Activated effector memory CD4-positive, alpha-beta T cell treated with anti-CD3 and anti-CD28 coated beads, Interleukin-2, amount 50 U/mL, for 16 hours (primary cell): Measurements from ENCODE around the gene TMEM106C.

Source experiments
- DNase-seq: peaks from one replicate; pipeline ENCODE4 v3.0.0-alpha.2; 2020

The TMEM106C gene

DNA sequence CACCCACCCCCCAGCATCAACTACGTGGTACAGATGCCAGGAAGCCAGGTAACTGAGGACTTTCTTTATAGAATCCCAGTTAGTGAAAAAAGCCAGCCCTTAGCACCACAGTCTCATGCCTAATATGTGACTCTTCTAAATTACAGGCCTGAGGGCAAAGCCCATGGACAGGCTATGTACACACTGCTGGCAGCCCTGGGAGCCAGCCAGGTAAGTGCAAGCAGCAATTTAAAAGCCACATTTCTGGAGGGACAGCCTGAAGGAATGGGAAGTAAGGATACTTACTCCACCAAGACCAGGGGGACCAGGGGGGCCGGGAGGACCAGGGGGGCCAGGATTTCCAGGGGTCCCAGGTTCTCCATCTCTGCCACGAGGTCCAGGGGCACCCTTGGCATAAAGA, 33.9 kb downstream of the TMEM106C start:
- no peak for DNase-seq

DNA sequence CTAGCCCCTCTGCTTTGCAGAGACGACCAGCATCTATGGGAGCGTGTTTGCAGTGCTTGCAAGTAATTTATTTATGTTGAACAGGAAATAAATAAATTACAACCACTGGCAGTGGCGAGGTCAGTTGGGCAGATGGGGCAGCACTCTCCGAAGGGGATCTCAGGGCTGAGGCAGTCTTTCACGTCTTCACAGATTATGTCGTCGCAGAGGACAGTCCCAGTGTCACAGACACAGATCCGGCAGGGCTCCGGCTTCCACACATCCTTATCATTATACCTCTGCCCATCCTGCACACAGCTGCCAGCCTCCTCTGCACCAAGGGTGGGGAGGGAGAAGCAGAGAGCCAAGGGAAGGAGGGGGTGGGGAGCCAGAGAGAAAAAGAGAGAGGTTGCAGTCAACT, 36.4 kb downstream of the TMEM106C start:
- DNase-seq: no peak

DNA sequence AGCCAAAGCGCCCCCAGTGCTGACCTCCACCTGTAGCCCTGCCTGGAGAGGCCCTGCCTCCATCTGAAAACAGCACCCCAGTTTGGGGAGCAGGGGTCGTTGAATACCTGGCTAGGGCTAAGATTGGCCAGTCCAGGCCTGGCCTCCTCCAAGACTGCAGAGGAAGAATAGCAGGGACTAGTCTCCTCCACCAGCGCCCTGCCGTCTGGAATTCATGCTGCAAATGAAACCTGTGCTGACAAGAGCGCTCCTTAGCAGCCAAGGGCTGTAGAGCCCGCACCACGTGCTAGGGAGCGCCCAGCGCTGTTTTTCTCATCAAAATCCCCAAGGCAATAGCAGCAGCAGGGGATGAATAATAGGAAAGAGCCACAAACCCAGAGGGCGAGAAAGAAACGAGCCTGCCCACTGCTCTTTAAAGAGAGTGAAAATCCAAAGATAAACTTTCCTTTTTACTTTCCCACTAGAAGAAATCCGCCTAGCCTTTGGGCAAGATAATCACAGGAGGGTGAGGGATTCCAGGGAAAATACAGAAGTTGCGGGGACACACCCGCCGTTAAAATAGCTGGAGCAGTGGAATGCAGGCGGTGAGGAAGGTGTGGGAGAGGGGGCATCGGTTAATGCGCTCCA, 37.6 kb downstream of the TMEM106C start:
- no peak for DNase-seq

DNA sequence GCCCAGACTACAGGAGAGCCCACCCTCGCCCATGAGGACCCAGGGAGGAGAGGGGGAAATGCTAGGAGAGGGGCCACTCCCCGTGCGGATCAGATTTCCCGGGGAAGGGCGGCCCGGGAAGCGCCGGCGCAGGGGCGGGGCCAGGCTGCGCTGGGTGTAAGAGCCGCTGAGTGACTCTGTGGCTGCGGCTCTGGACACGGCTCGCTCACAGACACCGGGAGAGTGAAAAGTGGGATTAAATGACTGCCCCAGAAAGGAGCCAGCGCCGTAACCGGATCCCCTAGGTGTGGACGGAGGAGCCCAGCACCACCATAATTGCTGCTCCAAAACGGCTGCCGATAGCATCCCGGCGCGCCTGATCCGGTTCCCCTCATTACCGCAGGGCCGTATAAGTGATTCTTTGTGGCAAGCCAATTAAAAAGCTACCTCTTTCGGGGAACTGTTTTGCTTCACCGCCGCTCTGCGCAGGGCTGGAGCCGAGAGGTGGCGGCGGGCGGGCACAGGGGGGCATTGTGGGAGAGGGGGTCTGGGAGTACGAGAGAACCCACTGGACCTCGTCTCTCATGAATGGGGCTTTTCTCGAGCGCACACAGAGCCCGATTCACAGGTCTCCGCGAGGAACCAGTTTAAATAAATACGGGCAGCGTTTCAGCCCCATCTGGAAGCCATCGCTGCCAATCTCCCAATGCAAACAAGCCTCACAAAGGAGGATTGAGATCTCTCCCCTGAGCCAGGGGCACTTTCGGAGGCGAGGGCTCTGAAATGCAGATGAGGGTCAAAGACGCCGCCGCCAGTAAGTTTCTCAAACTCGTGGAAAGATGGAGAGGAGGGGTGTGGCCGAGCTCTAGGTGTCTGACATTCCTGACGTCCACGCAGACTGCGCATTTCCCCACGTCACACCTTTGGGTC, 38.4 kb downstream of the TMEM106C start:
- no peak for DNase-seq

DNA sequence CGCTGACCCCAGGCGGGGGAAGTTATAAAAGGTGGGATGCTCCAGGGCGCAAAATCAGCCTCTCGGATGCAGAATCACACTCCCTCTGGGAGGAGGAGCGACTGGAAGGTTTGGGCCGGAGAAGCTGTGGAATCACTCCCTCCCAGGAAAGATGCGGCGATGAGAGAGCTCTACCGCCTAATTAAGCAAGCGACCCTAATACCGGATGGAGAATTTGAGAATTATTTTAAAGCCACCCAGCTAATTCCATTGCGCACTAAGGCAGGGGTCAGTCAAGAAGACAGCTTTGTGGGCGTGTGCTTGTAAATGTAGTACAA, 39.0 kb downstream of the TMEM106C start:
- DNase-seq: no peak

DNA sequence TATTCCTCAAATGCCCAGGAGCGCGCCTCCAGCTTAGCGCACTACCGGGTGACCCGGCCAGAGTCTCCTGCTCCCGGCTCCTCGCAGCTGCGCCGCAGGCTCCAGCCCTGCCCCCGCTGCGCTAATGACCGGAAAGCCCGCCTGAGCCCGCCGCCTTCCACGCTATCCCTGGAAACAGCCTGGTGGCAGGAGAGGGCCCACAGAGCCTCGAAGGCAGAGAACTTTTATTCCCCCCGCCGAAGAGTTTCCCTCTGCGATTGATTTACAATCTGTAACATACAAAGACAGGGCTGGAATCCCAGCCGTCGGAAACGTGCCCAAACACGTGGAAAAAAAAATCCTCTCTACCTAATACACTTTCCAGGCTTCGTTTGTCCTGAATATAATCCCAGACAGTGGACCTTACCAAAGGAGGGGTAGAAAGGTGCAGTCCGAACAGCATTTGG, 39.4 kb downstream of the TMEM106C start:
- DNase-seq: no peak

DNA sequence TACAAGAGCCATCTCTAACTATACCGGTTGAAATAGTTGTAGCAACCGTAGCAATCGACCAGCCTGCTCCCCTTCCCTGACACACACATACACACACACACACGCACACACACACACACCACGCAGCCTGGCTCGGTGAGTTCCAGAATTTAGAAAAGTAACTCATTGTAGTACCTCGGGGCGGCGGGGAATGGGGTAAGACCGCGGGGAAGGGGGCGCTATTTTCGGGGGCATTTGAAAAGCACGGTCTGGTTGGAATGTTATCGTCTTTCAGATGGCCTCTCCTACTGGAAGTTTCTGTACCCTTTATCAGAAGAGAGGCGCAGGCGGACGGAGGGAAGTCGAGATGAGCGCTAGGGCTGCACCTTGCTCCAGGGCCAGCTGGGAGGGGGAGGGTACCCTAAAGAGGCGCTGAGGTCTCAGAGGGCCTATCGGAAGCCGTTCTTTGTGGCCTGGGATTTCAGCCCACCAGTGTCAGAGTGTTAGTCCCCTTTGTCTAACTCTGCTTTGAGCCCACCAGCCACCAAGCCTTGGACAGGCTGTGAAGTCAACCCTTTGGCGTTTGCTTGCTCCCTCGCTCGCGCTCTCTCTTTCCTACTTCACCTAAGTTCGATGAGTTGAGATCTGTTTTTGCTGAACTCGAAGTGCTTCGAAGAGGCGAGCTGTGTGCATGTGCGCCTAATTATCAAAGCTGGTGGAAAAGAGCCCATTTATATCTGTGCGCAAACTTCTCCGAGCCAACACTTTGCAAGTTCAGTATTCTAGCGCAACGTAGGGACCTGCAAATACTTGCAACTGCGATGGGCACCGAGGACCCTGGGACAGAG, 40.0 kb downstream of the TMEM106C start:
- no peak for DNase-seq

DNA sequence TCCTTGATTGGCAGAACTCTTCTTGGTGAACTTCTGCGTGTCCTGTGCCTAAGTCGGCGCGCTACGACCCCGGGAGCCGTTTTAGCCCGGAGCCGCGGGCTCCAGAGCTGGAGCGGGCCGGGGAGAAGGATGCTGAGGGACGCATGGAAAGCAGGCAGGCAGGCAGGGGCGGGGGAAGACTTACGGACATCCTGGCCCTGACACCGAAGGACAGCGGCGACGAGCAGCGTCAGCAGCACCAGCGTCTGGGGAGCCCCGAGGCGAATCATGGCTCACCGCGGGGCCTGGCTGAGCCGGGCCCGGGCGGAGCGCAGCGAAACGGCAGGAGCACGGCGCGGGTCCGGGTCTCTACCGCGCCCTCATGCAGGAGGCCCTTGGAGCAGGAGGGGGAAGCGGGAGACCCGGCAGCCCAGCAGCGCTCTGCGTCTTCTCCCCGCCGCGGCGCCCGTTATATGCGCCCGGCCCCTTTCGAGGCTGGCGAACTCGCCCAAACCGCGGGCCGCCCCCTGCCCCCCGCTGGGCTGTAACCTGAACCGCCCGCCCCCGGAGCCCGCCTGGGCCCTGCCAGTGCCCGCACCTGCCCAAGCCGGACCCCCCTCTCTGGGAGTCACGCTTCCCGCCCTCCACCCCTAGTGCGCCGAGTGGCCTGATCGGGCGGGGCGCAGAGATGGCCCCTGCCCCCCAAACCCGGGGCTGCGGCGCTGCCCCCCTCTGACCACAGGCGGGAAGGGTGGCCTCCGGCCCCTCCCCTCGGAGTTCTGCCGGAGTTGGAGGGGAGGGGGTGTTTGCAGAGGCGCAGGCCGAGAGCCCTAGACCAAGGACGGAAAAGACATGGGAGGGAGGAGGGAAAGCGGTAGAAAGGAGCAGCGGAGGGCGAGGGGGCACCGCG, 40.9 kb downstream of the TMEM106C start, which contains the start of gene COL2A1:
Gene COL2A1 (minus strand): TSS at position 424 of the 889 bp plus-strand sequence. CDS start 155 bp downstream, at position 269.
- no peak for DNase-seq

DNA sequence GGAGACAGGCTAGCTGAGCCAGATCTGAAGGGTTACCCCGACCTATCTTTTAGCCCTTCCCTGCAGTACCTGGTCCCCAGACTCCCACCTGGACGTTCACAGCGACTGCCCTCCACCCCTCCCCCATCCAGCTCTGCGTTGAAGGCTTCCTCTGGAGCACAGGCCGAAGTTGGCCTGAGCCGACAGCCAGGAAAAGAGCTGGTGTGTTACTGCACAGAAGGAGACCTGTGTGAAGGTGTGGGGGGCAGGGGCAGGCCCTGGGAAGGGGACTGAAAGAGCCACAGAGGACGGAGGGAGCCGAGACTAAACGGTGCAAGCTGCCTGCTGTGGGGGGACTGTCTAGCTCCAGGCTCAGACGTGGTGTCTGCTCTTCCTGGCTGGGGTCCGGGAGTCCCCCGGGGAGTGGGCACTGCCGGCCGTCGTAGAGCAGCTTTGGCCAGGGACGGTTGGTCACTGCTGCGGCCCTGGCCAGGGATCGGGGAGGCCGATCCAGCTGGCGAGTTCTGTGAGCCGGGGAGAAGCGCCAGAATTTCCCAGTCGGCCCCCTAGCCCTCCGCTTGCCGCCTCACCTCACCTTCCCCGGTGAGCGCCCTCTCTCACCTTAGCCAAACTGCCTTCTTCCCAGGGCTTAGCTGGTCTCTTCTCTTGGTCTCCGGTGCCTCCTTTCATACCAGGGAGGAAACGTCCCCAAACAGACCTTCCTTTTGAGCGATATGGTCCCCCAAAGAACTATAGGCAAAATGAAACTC, 41.8 kb downstream of the TMEM106C start:
- no peak for DNase-seq

DNA sequence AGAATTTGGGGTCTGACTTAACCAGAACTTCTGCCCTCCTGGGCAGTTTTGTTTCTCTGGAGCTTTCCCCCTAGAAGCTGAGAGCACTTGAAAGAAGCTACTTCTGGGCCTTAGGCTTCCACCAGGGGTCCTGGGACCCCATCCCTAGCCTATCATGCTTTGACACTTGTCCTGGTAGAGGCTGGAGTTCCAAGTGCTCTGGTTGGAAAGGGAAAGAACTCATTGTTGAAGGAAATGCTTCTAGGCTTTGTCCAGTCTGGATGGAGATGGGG, 42.3 kb downstream of the TMEM106C start:
- DNase-seq: no peak

DNA sequence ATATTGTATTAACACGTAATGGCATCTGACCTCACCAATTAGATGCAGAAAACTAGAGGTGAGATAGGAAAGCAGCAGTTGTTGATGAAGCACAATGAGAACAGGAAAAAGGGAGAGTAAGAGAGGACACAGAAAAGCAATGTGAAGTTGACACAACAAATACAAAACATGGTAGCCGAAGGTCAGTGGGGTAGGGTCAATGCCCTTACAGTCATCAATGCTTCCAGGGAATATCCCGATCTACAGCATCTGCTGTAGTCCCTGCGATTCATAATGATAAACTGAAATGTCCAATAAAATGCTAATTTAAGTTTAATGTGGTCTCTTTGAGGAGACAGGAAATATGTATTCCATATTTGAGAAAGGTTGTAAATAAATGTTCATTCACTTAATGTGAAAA, 43.8 kb downstream of the TMEM106C start:
- no peak for DNase-seq

DNA sequence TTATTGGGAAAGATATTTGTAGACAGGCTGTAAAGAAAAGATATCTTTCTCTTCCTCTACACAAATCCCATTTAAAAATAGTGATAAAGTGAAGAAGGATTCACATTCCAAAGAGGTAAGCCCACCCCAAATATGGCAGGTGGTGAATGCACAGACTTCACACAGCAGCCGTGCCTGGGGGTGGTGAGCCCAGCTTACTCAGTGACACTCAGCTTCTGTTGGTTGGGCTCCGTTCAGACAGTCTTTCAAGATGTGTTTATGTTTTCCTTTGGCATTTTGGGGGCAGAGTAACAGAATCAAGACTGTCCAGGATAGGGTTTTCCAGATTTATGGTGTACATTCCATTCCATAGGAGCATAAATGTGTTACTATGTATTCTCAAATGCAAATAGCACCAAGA, 45.0 kb downstream of the TMEM106C start:
- DNase-seq: no peak

DNA sequence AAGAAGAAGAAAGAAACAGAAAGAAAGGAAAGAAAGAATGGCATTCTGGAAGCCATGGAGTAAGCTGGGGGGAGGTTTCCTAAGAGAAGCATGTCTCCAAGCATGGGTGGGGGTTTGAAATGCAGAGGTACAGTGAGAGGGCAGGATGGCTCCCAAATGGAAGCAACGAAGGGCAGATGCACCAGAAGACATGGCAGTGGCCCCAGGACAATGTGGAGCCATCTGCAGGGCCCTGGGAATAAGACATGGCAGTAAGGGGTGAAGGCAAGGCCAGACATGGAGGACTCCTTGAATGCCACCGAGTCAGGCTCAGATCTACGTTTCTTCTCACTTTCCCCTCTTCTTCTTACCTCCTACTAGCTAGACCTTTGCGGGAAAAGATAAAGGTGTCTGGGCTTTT, 45.6 kb downstream of the TMEM106C start:
- no peak for DNase-seq

DNA sequence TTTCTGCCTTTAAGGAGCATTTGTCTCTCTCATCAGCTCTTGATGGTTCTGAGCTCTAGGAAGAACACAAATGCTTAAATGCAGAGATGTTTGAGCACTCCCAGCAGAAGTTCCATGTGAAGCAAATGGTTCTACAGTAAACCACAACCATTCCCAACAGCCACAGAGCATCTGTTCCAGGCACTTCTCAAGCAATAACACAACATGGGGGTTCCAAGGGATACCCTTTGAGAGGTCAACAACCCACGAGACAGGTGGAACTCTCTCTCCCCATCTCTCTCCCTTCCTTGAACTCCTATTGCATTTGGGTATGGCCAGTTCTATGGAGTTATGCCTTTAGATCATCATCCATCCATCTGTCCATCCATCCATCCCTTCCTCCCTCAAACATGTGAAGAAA, 46.1 kb downstream of the TMEM106C start:
- DNase-seq: no peak

DNA sequence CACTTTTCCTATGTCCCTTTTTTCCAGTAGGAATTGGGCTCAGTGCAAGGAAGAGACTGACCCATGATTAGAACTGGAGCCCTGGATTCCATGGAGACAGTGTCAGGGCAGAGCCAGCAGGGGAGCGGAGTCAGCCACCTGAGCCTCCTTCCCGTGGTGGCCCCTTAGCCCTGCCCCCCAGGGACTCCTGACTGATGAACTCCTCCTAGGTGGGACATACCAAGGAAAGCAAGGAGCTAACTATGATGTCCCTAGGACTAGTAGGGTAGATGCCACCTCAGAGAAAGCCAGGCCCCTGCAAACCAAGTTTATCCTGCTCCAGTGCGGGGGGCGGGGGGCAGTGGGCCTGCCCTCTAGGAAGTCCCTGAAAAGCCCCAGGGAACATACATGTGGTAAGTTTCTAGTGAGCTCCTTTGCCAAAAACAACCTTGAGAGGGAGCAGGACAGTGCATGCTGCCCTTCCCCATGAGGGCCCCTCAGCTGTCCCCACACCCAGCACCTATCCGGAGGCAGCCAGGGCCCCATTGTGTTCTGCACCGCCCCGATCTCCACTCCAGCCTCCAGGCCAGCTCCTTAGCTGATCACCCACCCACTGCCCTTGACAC, 47.1 kb downstream of the TMEM106C start:
- no peak for DNase-seq

DNA sequence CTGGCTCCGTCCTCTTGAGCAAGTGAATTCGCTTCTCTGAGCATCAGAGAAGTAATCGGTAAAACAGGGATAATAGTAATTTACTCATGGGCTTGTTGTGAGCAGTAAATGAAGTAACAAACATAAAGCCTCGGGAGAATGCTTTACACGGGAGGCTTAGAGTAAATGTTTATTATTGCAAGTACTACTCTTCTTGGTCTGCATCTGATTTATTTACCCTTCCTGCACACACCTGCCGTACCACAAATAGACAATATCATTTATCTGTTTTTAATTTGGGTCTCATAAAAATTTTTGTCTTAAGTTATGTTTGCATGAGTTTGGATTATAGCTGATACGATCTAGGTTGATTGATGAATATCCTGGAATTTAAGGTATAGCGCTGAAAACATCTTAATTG, 48.7 kb downstream of the TMEM106C start:
- no peak for DNase-seq

DNA sequence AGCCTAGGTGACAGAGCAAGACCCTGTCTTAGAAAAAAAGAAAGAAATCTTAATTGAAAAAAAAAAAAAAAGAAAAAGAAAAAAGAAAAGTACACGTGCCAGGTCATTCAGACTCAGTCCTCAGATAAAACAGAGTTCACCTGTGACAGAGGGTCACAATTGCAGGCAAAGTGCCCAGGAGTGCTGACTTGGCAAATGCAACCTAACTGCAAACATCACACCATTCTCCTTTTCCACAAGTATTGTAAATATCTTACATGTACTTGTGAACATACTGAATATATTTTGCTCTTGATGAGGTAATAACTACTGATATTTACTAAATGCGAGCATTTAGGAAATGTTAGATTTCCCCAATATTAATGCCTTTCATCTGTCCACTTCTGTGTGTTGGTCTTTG, 49.9 kb downstream of the TMEM106C start:
- DNase-seq: no peak

DNA sequence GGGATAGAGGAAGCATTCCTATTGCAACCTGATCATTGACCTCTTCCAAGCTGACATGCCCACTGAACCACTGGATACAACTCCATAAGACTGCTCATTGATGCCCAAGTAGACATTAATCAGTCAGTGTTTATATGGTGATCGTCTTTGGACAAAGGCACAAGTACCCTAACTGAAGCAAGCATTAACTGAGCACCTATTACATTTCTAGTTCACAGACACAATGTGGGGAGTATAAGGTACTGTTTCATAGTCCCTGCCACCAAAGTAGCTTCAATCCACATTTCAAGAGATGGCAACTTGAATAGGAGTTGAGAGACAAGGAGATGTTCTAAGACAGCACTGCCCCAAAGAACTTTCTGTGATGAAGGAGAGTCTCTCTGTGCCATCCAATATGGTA, 51.7 kb downstream of the TMEM106C start:
- DNase-seq: no peak

DNA sequence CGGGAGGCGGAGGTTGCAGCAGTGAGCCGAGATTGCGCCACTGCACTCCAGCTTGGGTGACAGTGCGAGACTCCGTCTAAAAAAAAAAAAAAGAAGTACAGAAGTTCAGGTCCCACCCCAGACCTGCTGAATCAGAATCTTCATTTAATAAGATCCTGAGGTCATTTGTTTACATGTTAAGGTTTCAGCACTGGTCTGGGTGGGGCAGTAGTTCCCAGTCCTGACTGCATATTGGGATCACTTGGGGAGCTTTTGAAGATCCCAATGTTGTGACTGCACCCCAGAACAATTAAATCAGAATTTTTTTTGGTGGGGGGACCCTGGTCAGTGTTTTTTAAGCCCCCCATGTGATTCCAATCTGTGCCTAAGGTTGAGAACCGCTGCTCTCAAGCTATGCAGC, 52.6 kb downstream of the TMEM106C start:
- no peak for DNase-seq

DNA sequence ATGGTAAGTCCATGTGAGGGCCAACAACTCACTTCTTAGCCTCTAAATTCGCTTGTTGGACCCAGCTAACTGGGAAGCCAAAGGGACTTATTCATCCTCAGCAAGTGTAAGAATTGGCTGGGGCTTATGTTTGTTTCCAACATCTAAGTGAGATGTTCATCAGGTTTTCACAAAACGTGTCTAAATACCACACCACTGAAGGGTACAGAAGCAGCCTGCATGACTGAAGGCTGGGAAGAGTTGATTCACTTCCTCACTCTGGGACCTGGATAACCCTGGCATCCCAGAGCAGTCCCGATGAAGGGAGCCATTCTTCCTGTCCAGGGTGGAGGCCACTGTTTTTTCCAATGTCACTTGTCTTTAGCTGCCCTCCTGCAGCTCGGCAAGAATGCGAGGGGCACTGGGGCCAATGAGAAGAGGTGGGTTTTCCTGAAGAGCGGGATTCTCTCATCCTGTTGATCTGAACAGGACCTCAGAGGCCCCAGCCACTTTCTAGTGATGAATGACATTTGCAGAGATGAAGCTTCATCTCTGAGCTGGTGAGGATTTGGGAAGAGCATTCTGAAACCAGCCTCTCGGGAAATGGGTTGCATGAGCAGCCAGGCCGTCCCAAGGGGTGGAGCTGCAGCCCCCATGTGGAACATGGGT, 53.1 kb downstream of the TMEM106C start:
- DNase-seq: peak; percentile 22

DNA sequence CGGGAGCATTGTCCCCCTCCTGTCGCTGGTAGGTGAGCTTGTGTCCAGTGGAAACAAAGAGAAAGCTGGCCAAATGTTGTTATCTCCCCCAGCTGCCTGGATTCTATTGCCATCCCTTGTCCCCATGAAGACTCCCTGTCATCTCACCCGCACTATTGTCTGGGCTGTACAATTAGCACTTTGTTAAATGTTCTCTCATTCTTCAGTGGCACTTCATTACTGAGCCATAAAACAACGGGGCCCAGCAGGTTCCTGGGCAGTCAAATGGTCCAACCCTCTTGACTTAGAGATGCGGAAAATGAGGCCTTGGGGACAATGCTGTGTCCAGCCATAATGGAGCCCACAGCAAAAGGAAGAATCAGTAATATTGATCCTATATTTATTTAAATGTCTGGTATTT, 54.1 kb downstream of the TMEM106C start:
- DNase-seq: peak; percentile 1
